K562 (cell line): Measurements from ENCODE around the gene DAB2IP. TPM values are rescaled to one million over a fixed set of nuclear protein-coding genes. Genes with fewer than 3 reads are reported as not detected.

Experiments
- KAT7 ChIP-seq: sonication (generic); formaldehyde crosslinking; IDR thresholded peaks from 2 replicates; pipeline ENCODE4 v1.8.0; 2022; ENCODE audit warnings: missing genetic modification reagents, mild to moderate bottlenecking, borderline replicate concordance
- KDM2B ChIP-seq: fragments of 250-450 bp; sonication (Bioruptor Pico); IDR thresholded peaks from 2 replicates; pipeline ENCODE4 v1.8.0; 2021; ENCODE audit warnings: mild to moderate bottlenecking, moderate library complexity
- MTA3 ChIP-seq: fragments of 450-650 bp; formaldehyde crosslinking; IDR thresholded peaks from 2 replicates; pipeline ENCODE4 v1.6.1; 2017; ENCODE audit warnings: mild to moderate bottlenecking, borderline replicate concordance
- NCOR1 ChIP-seq: fragments of 450-650 bp; IDR thresholded peaks from 2 replicates; pipeline ENCODE4 v1.6.1; 2016; ENCODE audit warnings: mild to moderate bottlenecking, moderate library complexity
- NFE2L1 ChIP-seq: fragments of 450-650 bp; IDR thresholded peaks from 2 replicates; pipeline ENCODE4 v1.6.1; 2016; ENCODE audit warnings: missing genetic modification characterization, low read depth, mild to moderate bottlenecking, missing compliant biosample characterization, moderate library complexity, borderline replicate concordance
- PML ChIP-seq: IDR thresholded peaks from 2 replicates; pipeline ENCODE4 v1.6.1; 2012; ENCODE audit warnings: low read length, inconsistent platforms
- RBM34 ChIP-seq: fragments of 200-400 bp; formaldehyde crosslinking; IDR thresholded peaks from 2 replicates; pipeline ENCODE4 v1.6.1; 2018; ENCODE audit warnings: low read length, borderline replicate concordance; ENCODE audit not compliant: insufficient read depth
- U2AF1 ChIP-seq: fragments of 200-400 bp; formaldehyde crosslinking; optimal IDR thresholded peaks from 2 replicates; pipeline ENCODE3; 2017; ENCODE audit warnings: mild to moderate bottlenecking, low read depth, low read length, moderate library complexity
- ZNF140 ChIP-seq: fragments of 250-450 bp; sonication (Bioruptor Pico); IDR thresholded peaks from 2 replicates; pipeline ENCODE4 v1.8.0; 2021; ENCODE audit warnings: moderate library complexity, mild to moderate bottlenecking, inconsistent platforms
- ZNF24 ChIP-seq: fragments of 450-650 bp; IDR thresholded peaks from 2 replicates; pipeline ENCODE4 v1.6.1; 2016
- ZNF764 ChIP-seq: fragments of 250-450 bp; sonication (Bioruptor Pico); IDR thresholded peaks from 2 replicates; pipeline ENCODE4 v1.4.0; 2020; ENCODE audit warnings: low read depth, mild to moderate bottlenecking, moderate library complexity
- ZSCAN29 ChIP-seq: fragments of 450-650 bp; IDR thresholded peaks from 2 replicates; pipeline ENCODE4 v1.6.1; 2017
- polyA plus RNA-seq, 8 experiments: library from polyadenylated mRNA; depleted of rRNA in 4 of 8; stranded (reverse) in 5 of 8; unstranded in 3 of 8; fragments of >200 nt; fragmentation: Nextera tagmentation in 2 of 8; fragmentation: Illumina TruSeq in 1 of 8; extraction: Ambion mirVana in 2 of 8; extraction: Trizol in 1 of 8; gene quantifications; 2 replicates each; pipeline versions ENCODE4 v1.2.1 to v1.2.3, GENCODE V29; 2011 to 2014; ENCODE audit warnings: inconsistent platforms in 1 of 8, missing spikeins in 1 of 8
- total RNA-seq, 7 experiments: library from RNA; depleted of rRNA in 6 of 7; stranded (reverse); fragments of >200 nt in 6 of 7; fragmentation: Illumina TruSeq in 2 of 7; extraction: Trizol in 2 of 7; gene quantifications; 2 replicates each; pipeline versions ENCODE4 v1.2.1 to v1.2.3, GENCODE V29; 2011 to 2021; ENCODE audit warnings: low replicate concordance in 1 of 7
- TF ChIP-seq, protein P1 (sequence below): fragments of 250-450 bp; sonication (Bioruptor Pico); IDR thresholded peaks from 2 replicates; pipeline ENCODE4 v1.5.0; 2022; ENCODE audit warnings: mild to moderate bottlenecking

Gene DAB2IP
- total and polyA plus RNA-seq, 9 of the 15 experiments (the other 6 are each of a cell fraction or from before 2014, with no cell fraction given), result 0.04 to 0.31 (median 0.08) TPM; not detected in 5

DNA sequence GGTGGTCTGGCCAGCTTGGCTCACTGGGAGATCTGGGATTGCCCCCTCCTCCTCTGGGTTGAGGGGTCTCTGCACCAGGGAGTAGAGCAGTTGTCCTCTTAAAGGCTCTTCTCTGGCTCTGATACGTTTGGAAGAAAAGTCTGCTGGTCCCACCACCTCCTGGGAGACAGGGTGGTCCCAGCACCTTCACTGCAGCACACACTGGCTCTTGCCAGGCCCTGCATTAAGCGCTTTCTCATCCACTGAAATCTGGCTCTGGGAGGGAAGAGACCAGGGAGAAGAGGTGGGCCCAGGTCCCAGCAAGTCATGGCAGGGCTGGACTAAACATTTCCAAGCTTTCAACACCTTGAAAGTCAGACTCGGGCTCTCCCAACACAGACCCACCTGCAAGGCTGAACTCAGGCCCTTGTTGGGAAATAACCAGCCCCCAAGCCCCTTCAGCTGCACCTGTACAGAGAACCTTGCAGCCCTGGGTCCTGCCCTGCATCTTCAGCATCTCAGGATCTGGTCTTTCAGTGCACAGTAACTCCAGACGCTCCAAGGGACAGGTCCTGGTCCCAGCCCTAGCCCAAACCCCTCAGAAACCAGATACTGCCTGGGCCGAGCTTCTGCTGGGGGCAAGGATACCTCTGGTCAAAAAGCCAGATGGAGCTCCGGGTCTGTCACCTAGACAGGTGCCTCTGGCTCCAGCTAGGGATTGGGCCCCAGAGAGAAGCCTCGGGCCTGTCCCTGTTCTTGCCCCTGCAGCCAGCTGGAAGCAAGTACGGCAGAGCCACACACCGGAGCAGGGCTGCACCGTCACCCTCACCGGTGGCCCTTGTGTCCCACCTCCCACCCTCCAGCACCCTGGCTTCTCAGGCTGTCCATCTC lies 134.5 kb downstream of the DAB2IP start (continued):
- TF ChIP-seq ZNF764, result no peak
- no peak for TF ChIP-seq PML
- TF ChIP-seq MTA3, result no peak
- TF ChIP-seq RBM34, result no peak
- no peak for TF ChIP-seq KAT7
- no peak for TF ChIP-seq U2AF1
- no peak for TF ChIP-seq KDM2B (CRISPR knock-in tag)
- no peak for TF ChIP-seq NCOR1
- no peak for TF ChIP-seq NFE2L1
- TF ChIP-seq ZNF24, result no peak
- no peak for TF ChIP-seq ZNF140
- TF ChIP-seq, protein P1, sequence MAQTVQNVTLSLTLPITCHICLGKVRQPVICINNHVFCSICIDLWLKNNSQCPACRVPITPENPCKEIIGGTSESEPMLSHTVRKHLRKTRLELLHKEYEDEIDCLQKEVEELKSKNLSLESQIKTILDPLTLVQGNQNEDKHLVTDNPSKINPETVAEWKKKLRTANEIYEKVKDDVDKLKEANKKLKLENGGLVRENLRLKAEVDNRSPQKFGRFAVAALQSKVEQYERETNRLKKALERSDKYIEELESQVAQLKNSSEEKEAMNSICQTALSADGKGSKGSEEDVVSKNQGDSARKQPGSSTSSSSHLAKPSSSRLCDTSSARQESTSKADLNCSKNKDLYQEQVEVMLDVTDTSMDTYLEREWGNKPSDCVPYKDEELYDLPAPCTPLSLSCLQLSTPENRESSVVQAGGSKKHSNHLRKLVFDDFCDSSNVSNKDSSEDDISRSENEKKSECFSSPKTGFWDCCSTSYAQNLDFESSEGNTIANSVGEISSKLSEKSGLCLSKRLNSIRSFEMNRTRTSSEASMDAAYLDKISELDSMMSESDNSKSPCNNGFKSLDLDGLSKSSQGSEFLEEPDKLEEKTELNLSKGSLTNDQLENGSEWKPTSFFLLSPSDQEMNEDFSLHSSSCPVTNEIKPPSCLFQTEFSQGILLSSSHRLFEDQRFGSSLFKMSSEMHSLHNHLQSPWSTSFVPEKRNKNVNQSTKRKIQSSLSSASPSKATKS (CRISPR knock-in tag), result no peak
- TF ChIP-seq ZSCAN29, result no peak
- TF ChIP-seq, all 486 proteins: peak for 0
